ENCODE results near the gene EHD1. TPM values are rescaled to one million over a fixed set of nuclear protein-coding genes. Genes with fewer than 3 reads are reported as not detected.

The EHD1 gene
- 100 to 1,000 TPM in 3 of 10 donors, 10 to 100 TPM in 7; 64.4 to 115 (median 92.9) TPM for polyA plus RNA-seq (ENCODE audit: insufficient read length in 10 of 10)
- long read RNA-seq, donor 1, full-length matches to known transcripts: 28 of 39 reads
- long read RNA-seq, donor 1, partial matches to known transcripts: 11 of 39 reads
- long read RNA-seq, donor 1, other reads (novel, unspliced or antisense): 0 of 39 reads
- long read RNA-seq, donor 2, full-length matches to known transcripts: 18 of 18 reads
- long read RNA-seq, donor 2, partial matches to known transcripts: 0 of 18 reads
- long read RNA-seq, donor 2, other reads (novel, unspliced or antisense): 0 of 18 reads
- long read RNA-seq, donor 3: 0 reads
- long read RNA-seq, donor 4, full-length matches to known transcripts: 10 of 10 reads
- long read RNA-seq, donor 4, partial matches to known transcripts: 0 of 10 reads
- long read RNA-seq, donor 4, other reads (novel, unspliced or antisense): 0 of 10 reads
- long read RNA-seq, donor 5, full-length matches to known transcripts: 15 of 20 reads
- long read RNA-seq, donor 5, partial matches to known transcripts: 5 of 20 reads
- long read RNA-seq, donor 5, other reads (novel, unspliced or antisense): 0 of 20 reads
- long read RNA-seq, donor 6, full-length matches to known transcripts: 8 of 8 reads
- long read RNA-seq, donor 6, partial matches to known transcripts: 0 of 8 reads
- long read RNA-seq, donor 6, other reads (novel, unspliced or antisense): 0 of 8 reads
- long read RNA-seq, donor 7, full-length matches to known transcripts: 12 of 12 reads
- long read RNA-seq, donor 7, partial matches to known transcripts: 0 of 12 reads
- long read RNA-seq, donor 7, other reads (novel, unspliced or antisense): 0 of 12 reads
- long read RNA-seq, donor 8, full-length matches to known transcripts: 7 of 7 reads
- long read RNA-seq, donor 8, partial matches to known transcripts: 0 of 7 reads
- long read RNA-seq, donor 8, other reads (novel, unspliced or antisense): 0 of 7 reads
- long read RNA-seq, donor 9, full-length matches to known transcripts: 2 of 2 reads
- long read RNA-seq, donor 9, partial matches to known transcripts: 0 of 2 reads
- long read RNA-seq, donor 9, other reads (novel, unspliced or antisense): 0 of 2 reads

GRCh38 chr11:64878494-64879243, at the start of gene EHD1:
EHD1 (minus strand) TSS chr11:64878621; CDS start chr11:64878464, 157 bp downstream.
- peak; percentile 98 to 99 (median 99) for DNase-seq

GRCh38 chr11:64926689-64927088, 48.3 kb upstream of the EHD1 start:
- DNase-seq: no peak

- DNase-seq: no peak
Observed at GRCh38 chr11:64925536-64926436, 47.4 kb upstream of the EHD1 start.

GRCh38 chr11:64924910-64925284, 46.5 kb upstream of the EHD1 start:
- DNase-seq: no peak

- DNase-seq: peak; percentile 93 to 97 (median 95)
Observed at GRCh38 chr11:64923944-64924909, 45.8 kb upstream of the EHD1 start, which contains the start of gene PPP2R5B. PPP2R5B (plus strand) TSS chr11:64924689; CDS start chr11:64925735, 1,046 bp downstream.

- no peak for DNase-seq
Observed at GRCh38 chr11:64923151-64923661, 44.8 kb upstream of the EHD1 start.

GRCh38 chr11:64921384-64921783, 43.0 kb upstream of the EHD1 start:
- DNase-seq: no peak

- no peak for DNase-seq
Observed at GRCh38 chr11:64920124-64920523, 41.7 kb upstream of the EHD1 start.

GRCh38 chr11:64919627-64920026, 41.2 kb upstream of the EHD1 start:
- DNase-seq: no peak

- DNase-seq: peak; percentile 13 to 45 (median 25)
Observed at GRCh38 chr11:64918017-64918416, 39.6 kb upstream of the EHD1 start.

GRCh38 chr11:64917663-64917995, 39.2 kb upstream of the EHD1 start:
- peak in 1 of 3 donors; percentile 25 for DNase-seq

- peak; percentile 99 to 100 (median 100) for DNase-seq
Observed at GRCh38 chr11:64916775-64917662, 38.6 kb upstream of the EHD1 start, which contains the start of gene ATG2A. ATG2A (minus strand) TSS chr11:64917209; CDS start chr11:64917135, 74 bp downstream.

GRCh38 chr11:64916040-64916774, 37.8 kb upstream of the EHD1 start:
- DNase-seq: peak in 1 of 3 donors; percentile 58

- DNase-seq: no peak
Observed at GRCh38 chr11:64915376-64915887, 37.0 kb upstream of the EHD1 start.

GRCh38 chr11:64914123-64914522, 35.7 kb upstream of the EHD1 start:
- DNase-seq: no peak

GRCh38 chr11:64913171-64913727, 34.8 kb upstream of the EHD1 start:
- no peak for DNase-seq
